HG02840 (cell line): Measurements from ENCODE around the gene PET117.
"Not testable (repeated sequence)": the region's sequence is repeated elsewhere in the genome, so short reads cannot be mapped to it uniquely, and the experiment has no call there.

Experiments
- ATAC-seq: cut with Tn5 transposase; IDR thresholded peaks from one replicate; pipeline ENCODE4 v1.9.1; 2021; ENCODE audit warnings: mild to moderate bottlenecking, moderate library complexity, moderate number of reproducible peaks; ENCODE audit not compliant: unreplicated experiment, low FRiP score

The PET117 gene, protein sequence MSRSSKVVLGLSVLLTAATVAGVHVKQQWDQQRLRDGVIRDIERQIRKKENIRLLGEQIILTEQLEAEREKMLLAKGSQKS

DNA sequence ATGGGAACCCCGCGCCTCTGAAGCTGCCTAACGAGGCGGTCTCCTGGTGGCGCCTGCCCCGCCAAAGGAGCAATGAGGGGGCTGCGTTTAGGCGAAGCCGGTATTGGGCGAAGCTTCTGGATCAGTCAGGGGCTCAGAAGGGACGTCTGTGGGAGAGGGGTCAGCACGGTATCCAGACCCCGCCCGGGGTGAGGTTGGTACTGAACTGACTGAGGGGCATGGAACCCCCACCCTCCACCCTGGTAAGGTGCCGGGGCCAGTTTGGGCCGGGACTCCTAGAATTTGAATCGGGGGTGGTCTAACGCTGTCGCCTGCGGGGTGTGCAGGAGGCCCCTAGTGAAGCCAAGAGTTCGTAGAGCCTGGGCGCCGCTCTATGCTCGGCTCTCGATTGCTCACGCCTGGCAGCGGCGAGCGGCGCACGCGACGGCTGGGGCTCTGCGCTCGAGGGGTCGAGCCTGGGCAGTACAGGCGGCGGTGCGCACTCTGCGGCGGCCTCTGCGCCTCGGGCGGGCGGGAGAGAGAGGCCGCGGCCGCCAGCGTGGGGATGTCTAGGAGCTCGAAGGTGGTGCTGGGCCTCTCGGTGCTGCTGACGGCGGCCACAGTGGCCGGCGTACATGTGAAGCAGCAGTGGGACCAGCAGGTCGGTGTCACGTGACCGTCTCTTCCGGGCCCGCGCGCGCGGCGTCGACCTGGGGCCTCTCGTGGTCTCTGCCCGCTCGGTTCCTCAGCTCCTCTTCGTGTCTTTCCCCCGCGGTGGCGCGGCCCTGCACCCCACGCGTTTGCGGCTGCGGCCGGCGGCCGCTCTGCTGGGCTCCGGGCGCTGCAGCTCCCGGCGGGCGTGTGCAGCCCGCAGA lies at the start of gene PET117, which contains the start of gene KAT14:
PET117 (plus strand) TSS at position 452 of the 854 bp plus-strand sequence; CDS start at position 545, 93 bp downstream.
KAT14 (plus strand) TSS at position 452 of the 854 bp plus-strand sequence. CDS start 4,798 bp downstream, outside the sequence.
- ATAC-seq: peak; percentile 92

DNA sequence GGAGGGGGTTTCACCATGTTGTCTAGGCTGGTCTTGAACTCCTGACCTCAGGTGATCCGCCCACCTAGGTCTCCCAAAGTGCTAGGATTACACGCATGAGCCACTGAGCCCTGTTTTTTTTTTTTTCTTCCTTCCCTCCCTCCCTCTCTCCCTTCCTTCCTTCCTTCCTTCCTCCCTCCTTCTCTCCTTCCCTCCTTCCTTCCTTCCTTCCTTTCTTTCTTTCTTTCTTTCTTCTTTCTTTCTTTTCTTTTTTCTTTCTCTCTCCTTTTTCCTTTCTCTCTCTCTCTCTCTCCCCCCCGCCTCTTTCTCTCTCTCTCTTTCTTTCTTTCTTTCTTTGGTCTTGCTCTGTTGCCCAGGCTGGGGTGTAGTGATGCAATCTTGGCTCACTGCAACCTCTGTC lies 49.4 kb upstream of the PET117 start:
- ATAC-seq: not testable (repeated sequence)

DNA sequence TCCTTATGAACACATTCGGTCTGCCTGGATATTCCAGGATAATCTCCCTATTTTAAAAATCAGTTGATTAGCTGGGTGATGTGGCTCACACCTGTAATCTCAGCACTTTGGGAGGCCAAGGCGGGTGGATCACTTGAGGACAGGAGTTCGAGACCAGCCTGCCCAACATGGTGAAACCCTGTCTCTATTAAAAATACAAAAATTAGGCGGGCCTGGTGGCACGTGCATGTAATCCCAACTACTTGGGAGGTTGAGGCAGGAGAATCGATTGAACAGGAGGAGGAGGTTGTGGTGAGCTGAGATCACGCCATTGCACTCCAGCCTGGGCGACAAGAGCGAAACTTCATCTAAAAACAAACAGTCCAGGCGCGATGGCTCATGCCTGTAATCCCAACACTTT lies 48.8 kb upstream of the PET117 start:
- not testable (repeated sequence) for ATAC-seq

DNA sequence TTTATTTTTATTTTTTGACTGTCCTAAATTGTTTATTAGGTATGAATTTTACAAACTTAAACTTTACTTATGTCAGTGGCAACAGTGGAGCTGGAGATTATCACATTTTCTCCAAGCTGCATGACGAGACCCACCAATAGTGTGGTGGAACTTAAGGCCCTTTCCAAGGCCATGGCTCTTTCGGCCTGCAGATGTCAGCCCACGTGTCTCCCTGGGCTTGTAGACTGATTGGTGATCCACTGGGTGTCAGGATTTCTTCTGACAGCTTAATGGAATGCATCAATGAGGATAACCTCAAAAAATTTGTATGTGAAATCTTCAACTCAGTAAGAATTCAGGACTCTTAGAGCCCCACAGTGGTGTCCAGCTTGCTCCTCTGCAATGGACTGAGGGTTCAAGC lies 47.6 kb upstream of the PET117 start:
- no peak for ATAC-seq

DNA sequence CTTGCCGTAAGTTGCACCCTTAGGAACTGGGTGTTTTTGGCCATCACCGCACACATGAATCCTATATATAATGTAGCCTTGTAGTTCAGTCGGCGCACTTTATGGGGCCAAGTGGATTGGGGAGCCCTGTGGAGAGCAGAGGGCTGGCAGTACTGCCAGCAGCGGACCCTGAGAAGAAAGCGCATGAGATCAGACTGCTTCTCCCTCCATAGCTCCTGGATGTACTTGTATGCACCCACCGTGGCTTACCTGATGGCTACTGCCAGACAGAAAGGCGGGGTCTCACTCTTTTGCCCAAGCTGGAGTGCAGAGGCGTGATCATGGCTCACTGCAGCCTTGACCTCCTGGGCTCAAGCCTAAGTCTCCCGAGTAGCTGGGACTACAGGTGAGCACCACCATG lies 47.2 kb upstream of the PET117 start:
- ATAC-seq: no peak

DNA sequence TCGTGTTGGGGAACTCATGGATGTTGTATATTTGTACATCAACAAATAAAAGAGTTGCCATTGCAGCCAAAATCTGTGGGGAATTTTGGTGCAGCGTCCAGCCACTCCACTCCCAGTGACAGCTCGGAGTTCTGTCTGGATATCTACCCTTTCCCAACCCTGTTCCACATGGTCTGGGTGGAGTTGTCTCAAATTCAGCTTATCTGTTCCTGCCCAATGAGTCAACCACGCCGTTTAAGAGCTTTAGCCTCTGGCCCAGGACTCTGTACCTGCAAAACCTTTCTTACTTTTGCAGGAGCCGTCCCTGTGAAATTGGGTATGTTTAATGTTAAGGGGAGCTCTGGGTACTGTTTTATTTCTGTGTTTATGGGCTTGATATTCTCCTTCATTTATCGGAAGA lies 46.0 kb upstream of the PET117 start:
- ATAC-seq: no peak

DNA sequence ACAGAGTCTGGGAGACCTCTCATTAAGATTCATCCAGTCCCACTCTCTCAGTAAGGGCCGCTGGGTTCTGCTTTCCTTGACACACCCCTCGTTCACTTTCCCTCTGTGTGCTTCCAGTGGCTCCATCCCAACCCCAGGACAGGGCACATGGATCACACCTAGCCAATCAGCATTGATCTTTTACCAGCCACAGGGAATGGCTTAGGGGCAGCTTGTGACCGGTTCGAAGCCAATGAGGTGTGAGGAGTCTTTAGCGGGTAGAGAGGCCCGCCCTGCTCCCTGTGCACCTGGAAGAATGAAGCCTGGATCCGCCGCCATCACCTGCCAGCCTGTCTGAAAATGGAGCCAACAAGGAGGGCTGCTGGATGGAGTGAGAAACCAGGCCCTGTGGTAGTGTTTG lies 44.8 kb upstream of the PET117 start:
- ATAC-seq: no peak

DNA sequence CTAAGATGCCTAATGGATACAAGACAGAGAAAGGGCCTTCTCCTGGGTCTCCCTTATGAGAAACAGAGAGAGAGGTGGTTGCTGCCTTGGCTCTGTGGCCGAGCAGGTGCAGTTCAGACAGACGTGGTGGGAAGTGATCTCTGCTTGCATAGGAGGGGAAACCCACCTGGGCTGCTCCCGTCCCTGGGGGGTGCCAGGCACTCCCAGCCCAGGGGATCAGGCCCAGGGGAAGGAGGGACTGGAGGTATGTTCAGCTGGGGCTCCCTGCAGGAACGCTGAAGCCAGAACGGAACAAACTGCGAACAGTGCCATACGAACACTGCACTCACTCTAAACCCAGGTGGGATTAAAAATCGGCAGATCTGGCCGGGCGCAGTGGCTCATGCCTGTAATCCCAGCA lies 44.3 kb upstream of the PET117 start:
- no peak for ATAC-seq

DNA sequence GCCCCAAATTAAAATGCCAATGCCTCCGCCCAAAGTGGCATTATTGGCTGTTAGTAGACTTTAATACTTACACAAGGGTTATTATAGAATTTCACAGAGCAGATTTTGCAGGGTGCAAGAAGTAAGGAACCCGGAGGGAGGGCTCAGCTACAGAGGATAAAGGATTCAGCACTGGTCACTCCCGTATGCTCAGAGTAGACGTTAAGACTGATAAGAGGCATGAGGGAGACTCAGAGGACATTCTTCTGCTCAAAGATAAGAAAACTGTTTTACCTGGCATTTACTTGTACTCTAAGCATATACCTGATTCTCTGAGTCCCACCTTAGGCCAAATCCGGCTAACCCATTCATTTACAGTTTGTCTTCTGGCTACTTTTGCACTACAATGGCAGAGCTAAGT lies 43.5 kb upstream of the PET117 start:
- ATAC-seq: no peak

DNA sequence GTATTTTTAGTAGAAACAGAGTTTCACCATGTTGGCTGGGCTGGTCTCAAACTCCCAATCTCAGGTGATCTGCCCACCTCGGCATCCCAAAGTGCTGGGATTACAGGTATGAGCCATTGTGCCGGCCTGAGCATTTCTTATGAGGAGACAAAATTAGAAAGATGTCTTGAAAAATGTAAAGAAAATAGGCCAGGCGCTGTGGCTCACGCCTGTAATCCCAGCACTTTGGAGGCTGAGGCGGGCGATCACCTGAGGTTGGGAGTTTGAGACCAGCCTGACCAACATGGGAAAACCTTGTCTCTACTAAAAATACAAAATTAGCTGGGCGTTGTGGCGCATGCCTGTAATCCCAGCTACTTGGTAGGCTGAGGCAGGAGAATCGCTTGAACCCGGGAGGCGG lies 37.1 kb upstream of the PET117 start:
- ATAC-seq: not testable (repeated sequence)

DNA sequence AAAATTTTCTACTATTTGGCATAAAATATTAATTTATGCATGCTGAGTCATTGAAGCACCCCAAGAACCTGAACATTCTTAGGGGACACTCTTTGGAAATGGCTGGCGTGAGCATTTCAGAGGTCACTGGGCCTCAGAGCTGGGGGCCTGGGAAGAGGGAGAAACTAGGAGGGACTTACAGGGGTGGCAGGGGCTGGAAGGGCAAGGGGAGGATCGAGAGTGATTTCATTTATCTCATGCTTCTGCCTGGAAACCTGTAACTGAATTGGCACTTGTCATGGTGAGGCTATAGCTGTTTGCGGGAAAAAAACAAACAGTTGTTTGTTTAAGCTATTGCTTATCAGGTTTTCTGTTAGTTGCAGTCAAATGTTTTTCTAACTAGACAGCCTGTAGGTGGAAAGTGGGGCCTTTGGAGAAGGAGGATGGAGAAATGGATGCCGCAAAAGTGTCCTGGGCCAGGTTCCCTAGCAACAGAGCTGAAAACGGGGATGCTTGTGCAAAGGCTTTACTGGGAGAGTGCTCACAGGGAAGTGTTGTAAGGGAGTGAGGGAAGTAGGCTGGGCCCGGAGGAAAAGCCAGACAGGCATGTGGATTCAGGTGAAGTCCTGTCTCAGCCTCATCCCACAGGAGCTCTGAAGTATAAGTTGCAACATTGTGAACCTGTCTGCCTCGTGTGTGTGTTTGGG lies 36.4 kb upstream of the PET117 start:
- ATAC-seq: no peak

DNA sequence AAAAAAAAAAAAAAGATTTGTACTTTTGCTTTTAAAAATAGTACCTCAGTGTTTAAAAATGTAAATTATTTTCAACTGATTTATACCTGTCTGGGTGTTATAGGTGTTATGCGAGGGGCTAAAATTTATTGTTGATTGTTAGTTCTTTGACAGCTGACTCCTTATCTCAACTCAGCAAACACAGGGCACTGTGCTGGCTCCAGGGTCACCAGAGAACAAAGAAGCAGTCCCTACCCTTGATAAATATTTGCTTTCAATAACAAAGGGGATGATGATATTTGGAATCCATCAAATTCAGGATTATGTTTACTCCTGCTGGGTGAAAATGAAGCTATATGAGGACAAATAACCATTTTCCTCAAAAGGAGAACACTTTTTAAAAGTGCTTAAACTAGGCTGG lies 34.2 kb upstream of the PET117 start:
- ATAC-seq: no peak

DNA sequence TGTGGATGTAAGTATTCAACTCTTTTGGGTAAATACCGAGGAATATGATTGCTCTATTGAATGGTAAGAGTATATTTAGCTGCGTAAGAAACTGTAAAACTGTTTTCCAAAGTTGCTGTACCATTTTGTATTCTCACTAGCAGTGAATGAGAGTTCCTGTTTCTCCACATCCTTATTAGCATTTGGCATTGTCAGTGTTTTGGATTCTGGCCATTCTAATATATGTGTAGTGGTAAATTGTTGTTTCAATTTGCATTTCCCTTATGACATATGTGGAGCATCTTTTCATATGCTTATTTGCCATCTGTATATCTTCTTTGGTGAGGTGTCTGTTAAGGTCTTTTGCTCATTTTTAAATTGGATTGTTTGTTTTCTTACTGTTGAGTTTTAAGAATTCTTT lies 29.3 kb upstream of the PET117 start:
- no peak for ATAC-seq

DNA sequence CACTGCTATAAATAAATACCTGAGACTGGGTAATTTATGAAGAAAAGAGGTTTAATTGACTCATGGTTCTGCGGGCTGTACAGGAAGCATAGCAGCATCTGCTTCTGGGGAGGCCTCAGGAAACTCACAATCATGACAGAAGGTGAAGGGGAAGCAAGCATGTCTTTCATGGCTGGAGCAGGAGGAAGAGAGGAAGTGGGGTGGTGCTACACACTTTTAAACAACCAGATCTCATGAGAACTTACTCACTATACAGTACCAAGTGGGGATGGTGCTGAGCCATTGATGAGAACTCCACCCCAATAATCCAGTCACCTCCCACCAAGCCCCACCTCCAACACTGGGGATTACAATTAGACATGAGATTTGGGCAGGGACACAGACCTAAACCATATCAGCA lies 9.1 kb upstream of the PET117 start:
- ATAC-seq: not testable (repeated sequence)

DNA sequence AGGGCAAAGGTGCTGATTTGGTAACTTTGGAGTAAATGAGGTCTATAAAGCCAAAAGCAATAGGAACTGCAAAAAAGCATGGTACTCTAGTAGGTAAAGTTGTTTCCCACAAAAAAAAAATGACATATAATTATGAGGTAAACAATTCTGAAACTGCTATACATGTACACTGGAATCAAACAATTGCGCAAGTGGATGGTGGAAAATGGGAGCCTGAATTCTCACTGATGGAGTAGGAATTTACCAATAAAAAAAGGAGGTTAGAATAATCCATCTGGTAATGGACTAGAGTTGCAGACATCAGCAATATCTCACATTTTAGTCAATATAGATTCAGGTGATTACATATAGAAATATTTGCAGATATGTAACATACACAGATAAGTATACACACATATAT lies 5.0 kb upstream of the PET117 start:
- ATAC-seq: no peak

DNA sequence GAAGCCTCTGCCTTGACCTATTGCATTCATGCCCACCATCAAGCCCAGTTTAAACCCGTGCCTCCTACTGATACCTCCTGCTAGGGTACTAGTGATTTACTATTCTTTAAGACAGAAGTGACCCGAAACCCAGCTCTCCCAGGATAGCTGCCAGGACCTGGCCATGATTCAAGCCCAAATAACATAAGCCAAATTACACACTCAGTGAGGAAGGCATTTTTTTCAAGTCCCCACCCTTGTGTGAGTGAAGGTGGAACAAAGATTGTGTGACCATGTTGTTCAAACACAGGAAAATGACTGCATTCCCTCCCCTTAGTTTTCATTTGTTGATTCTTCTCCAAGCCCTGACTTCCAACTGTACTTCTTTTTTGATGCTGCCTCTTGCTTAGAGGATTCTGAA lies 3.7 kb upstream of the PET117 start:
- no peak for ATAC-seq

DNA sequence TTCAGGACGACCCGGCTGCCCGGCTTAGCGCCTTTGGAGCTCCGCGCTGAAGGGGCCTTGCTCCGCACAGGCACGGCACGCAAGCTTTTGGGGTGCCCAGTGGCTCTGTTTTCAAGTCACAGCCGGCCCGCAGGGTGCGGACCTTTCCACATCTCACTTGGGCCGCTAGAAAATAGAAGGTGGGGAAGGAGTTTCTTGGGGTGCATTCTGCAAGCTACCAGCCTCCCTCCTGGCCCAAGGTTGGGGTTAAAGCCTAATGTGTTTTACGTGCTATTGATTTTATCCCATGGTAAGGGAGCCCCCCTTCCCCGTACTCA lies 561 bp downstream of the PET117 start:
- no peak for ATAC-seq

DNA sequence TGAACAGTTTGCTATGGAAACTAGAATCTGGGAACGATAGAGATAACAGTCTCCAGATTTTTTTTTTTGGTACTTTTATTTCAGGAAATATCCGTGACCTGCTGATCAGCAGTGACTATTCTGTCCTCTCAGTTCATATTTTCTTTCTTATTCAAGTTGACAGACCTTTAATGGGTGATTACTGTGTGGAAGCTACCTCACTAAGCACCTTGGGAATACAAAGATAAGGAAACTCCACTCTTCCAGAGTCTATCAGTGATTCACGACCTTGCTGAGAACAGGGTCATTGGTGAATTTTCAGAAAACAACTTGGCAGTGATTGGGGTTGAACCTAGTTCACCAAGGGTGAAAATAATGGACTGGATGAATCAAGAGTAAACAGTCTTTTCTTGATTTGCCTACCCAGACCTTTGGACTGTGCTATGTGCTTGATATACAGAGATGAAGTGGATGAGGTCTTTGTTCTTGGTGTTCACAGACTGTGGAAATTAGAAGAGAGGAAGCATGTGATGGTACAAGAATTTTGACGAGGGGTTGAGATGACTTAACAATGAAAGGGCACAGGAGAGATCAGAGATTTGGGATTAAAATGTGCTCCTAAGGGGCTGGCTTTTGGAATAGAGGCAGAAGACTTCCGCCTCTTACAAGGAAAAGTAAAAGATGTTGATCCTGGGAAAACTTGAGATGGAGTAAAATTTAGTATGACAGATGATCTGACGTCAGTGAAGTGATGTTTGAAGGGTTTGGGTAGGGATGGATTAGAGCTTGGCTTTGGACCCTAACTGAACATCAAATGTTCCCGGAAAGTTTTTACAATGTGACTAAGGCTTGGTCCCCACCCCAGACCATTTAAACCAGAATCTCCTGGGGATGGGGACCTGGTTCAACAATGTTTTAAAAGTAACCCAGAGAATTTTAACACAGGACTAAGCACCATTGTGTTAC lies 1.2 kb downstream of the PET117 start:
- no peak for ATAC-seq

DNA sequence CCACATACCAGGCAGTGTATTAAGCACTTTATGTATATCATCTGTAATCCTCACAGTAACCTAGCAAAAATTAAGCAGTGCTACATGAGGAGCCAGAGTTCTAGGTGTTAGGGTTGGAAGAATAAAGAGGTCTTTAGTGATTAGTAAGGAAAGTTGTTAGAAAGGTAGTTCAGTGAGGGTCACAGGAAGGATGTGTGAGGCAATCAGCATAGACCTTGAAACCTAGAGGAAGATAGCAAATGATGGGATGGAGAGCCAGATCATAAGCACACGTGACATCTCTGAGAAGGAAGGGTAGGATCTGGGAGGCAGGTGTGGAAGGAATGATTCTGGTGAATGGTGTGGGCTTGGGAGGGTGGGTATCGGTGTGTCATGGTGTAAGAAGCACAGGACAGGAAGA lies 2.2 kb downstream of the PET117 start:
- no peak for ATAC-seq

DNA sequence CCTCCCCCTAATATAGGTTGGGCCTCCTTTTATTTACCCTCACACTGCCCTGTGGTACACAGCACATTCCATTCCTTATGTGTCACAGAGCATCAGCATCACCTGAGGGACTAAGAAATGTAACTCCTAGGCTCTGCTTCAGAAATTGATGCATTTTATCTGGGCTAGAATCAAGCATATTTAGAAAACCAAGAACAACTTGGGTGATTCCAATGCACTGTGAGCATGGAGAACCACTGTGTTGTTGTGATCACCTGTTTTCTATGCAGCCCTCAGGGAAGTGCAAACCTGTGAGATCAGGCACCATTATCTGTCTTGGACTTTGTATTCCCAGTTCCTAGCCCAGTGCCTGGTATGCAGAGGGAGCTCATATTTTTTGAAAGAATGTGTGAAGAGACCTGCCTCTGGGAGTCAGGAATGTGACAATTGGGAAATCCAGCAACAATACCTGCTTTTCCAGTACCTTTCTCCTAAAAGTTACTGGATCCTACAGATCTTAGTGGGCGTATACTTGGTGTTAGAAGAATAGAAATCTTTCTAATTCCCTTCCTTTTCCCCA lies 7.0 kb downstream of the PET117 start:
- no peak for ATAC-seq
